SK-N-SH (cell line): ENCODE data around the gene GFPT1. TPM values are rescaled to one million over a fixed set of nuclear protein-coding genes. Genes with fewer than 3 reads are reported as not detected.

ENCODE experiments used
- CTCF ChIA-PET: fragments of 300-600, 350-600 bp; formaldehyde crosslinking; extraction: SDS; loops from one replicate; lab custom pipeline; 2021; lab: Yijun Ruan, JAX
- POLR2A ChIA-PET: fragments of 350-600 bp; sonication (Branson Sonifier 250); formaldehyde crosslinking; extraction: SDS; loops from one replicate; lab custom pipeline; 2020; ENCODE audit warnings: antibody characterized with exemption, inconsistent platforms; lab: Yijun Ruan, JAX
- DNase-seq: peaks from one replicate; pipeline ENCODE4 v3.0.0; 2012
- H2AFZ ChIP-seq: fragments of 200-600 bp; sonication (generic); 2 replicates; pipeline ENCODE4 v1.8.1; 2016; ENCODE audit warnings: antibody characterized with exemption, mild to moderate bottlenecking, low read depth
- H3F3A ChIP-seq: fragments of 200-600 bp; sonication (generic); replicated peaks from 2 replicates; pipeline ENCODE3; 2016; ENCODE audit warnings: antibody characterized with exemption, mild to moderate bottlenecking; ENCODE audit not compliant: insufficient read depth
- H3K27ac ChIP-seq, 2 experiments: fragments of 200-500 bp in 1 of 2; fragments of 200-600 bp in 1 of 2; sonication (Bioruptor generic) in 1 of 2; sonication (generic), shearing (Covaris generic) in 1 of 2; 2 replicates each; pipeline versions ENCODE4 v1.5.1 to v1.6.1; 2014 to 2016; ENCODE audit warnings: low read depth in 2 of 2, inconsistent platforms in 1 of 2, low read length in 1 of 2, mild to moderate bottlenecking in 1 of 2, mixed read lengths in 1 of 2
- H3K27me3 ChIP-seq: fragments of 200-600 bp; sonication (generic), shearing (Covaris generic); 2 replicates; pipeline ENCODE4 v1.6.1; 2016; ENCODE audit warnings: mixed run types; ENCODE audit not compliant: insufficient read depth
- H3K36me3 ChIP-seq, 2 experiments: fragments of 200-500 bp in 1 of 2; fragments of 200-600 bp in 1 of 2; sonication (Bioruptor generic) in 1 of 2; sonication (generic) in 1 of 2; replicated peaks in 1 of 2; 2 replicates each; pipeline versions ENCODE3 to v1.5.1; 2014 to 2016; ENCODE audit warnings: low read length in 1 of 2, mild to moderate bottlenecking in 1 of 2; ENCODE audit not compliant: insufficient read depth in 2 of 2, control insufficient read depth in 1 of 2
- H3K4me1 ChIP-seq, 2 experiments: fragments of 200-500 bp in 1 of 2; fragments of 200-600 bp in 1 of 2; sonication (Bioruptor generic) in 1 of 2; sonication (generic), shearing (Covaris generic) in 1 of 2; 2 replicates each; pipeline versions ENCODE4 v1.5.1 to v1.6.1; 2014 to 2016; ENCODE audit warnings: low read depth in 1 of 2, low read length in 1 of 2, mixed run types in 1 of 2; ENCODE audit not compliant: insufficient read depth in 2 of 2, control insufficient read depth in 1 of 2
- H3K4me2 ChIP-seq: fragments of 200-600 bp; sonication (generic), shearing (Covaris generic); 2 replicates; pipeline ENCODE4 v1.6.1; 2017; ENCODE audit warnings: mixed run types
- H3K4me3 ChIP-seq, 2 experiments: fragments of 200-500 bp in 1 of 2; fragments of 200-600 bp in 1 of 2; sonication (Bioruptor generic) in 1 of 2; sonication (generic), shearing (Covaris generic) in 1 of 2; 2 replicates each; pipeline versions ENCODE4 v1.5.1 to v1.8.1; 2014 to 2016; ENCODE audit warnings: low read depth in 2 of 2, inconsistent platforms in 1 of 2, low read length in 1 of 2, mild to moderate bottlenecking in 1 of 2, mixed read lengths in 1 of 2, moderate library complexity in 1 of 2
- H3K79me2 ChIP-seq: fragments of 200-600 bp; sonication (generic); 2 replicates; pipeline ENCODE4 v1.8.1; 2017; ENCODE audit warnings: mild to moderate bottlenecking; ENCODE audit not compliant: insufficient read depth
- H3K9ac ChIP-seq: fragments of 200-600 bp; sonication (generic); 2 replicates; pipeline ENCODE4 v1.6.1; 2017; ENCODE audit warnings: mixed run types
- H3K9me2 ChIP-seq: fragments of 200-600 bp; sonication (generic); 2 replicates; pipeline ENCODE4 v1.6.1; 2017; ENCODE audit warnings: mixed run types
- H3K9me3 ChIP-seq: fragments of 200-600 bp; sonication (generic); 2 replicates; pipeline ENCODE4 v1.6.1; 2017; ENCODE audit warnings: mixed run types, mild to moderate bottlenecking, moderate library complexity
- H4K20me1 ChIP-seq: fragments of 200-600 bp; sonication (generic); 2 replicates; pipeline ENCODE4 v1.6.1; 2017; ENCODE audit warnings: mild to moderate bottlenecking, mixed run types; ENCODE audit not compliant: insufficient read depth
- CHD2 ChIP-seq: fragments of 150-350 bp; IDR thresholded peaks from 2 replicates; pipeline ENCODE4 v1.6.1; 2018; ENCODE audit warnings: low read length; ENCODE audit not compliant: partially characterized antibody
- FOSL2 ChIP-seq: IDR thresholded peaks from 2 replicates; pipeline ENCODE4 v1.4.0; 2012; ENCODE audit warnings: low read depth, mild to moderate bottlenecking, moderate library complexity, borderline replicate concordance
- GABPA ChIP-seq: IDR thresholded peaks from 2 replicates; pipeline ENCODE4 v1.4.0; 2012; ENCODE audit warnings: low read depth, mild to moderate bottlenecking
- IRF3 ChIP-seq: fragments of 150-350 bp; IDR thresholded peaks from 2 replicates; pipeline ENCODE4 v1.6.1; 2016; ENCODE audit warnings: mild to moderate bottlenecking, low read depth, low read length
- JUND ChIP-seq: IDR thresholded peaks from 2 replicates; pipeline ENCODE4 v1.4.0; 2012
- MXI1 ChIP-seq: IDR thresholded peaks from 2 replicates; pipeline ENCODE4 v1.6.1; 2012; ENCODE audit warnings: mild to moderate bottlenecking, low read depth, low read length, improper control_type of control experiment
- POLR2AphosphoS5 ChIP-seq: IDR thresholded peaks from 2 replicates; pipeline ENCODE4 v1.6.1; 2012; ENCODE audit warnings: low read depth, low read length
- RCOR1 ChIP-seq: fragments of 150-350 bp; IDR thresholded peaks from 2 replicates; pipeline ENCODE4 v1.6.1; 2017; ENCODE audit warnings: antibody characterized with exemption, low read length
- REST ChIP-seq: IDR thresholded peaks from 2 replicates; pipeline ENCODE4 v1.6.1; 2012; ENCODE audit warnings: mild to moderate bottlenecking, low read depth, low read length, moderate library complexity
- RXRA ChIP-seq: IDR thresholded peaks from 2 replicates; pipeline ENCODE4 v1.4.0; 2012; ENCODE audit warnings: low read depth, mild to moderate bottlenecking, borderline replicate concordance
- TCF12 ChIP-seq: IDR thresholded peaks from 2 replicates; pipeline ENCODE4 v1.4.0; 2012
- TEAD4 ChIP-seq: IDR thresholded peaks from 2 replicates; pipeline ENCODE4 v1.4.0; 2012; ENCODE audit warnings: mild to moderate bottlenecking, borderline replicate concordance; ENCODE audit not compliant: insufficient read depth
- WGBS: methylation state at CpG from one replicate; pipeline ENCODE4 v1.1.6; 2017; ENCODE audit warnings: low lambda C conversion rate; 5-methylcytosine and 5-hydroxymethylcytosine counted together
- polyA plus RNA-seq, 3 experiments: library from polyadenylated mRNA; depleted of rRNA; stranded (reverse); fragments of >200 nt; gene quantifications; 2 replicates each; pipeline ENCODE4 v1.2.3, GENCODE V29; 2012
- TF ChIP-seq, protein P1 (sequence below): fragments of 150-350 bp; IDR thresholded peaks from 2 replicates; pipeline ENCODE4 v1.6.1; 2017; ENCODE audit warnings: antibody characterized with exemption, low read length, low read depth, borderline replicate concordance

Gene GFPT1
- polyA plus RNA-seq, 1 of the 3 experiments (the other 2 are of a cell fraction), result 6.0 TPM

- no peak for TF ChIP-seq IRF3
- TF ChIP-seq TEAD4, result no peak
- TF ChIP-seq FOSL2, result no peak
- TF ChIP-seq POLR2AphosphoS5, result no peak
- no peak for TF ChIP-seq CHD2
- TF ChIP-seq, protein P1, sequence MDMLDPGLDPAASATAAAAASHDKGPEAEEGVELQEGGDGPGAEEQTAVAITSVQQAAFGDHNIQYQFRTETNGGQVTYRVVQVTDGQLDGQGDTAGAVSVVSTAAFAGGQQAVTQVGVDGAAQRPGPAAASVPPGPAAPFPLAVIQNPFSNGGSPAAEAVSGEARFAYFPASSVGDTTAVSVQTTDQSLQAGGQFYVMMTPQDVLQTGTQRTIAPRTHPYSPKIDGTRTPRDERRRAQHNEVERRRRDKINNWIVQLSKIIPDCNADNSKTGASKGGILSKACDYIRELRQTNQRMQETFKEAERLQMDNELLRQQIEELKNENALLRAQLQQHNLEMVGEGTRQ, result no peak
- no peak for TF ChIP-seq JUND
- no peak for TF ChIP-seq GABPA
- no peak for TF ChIP-seq REST
- TF ChIP-seq RXRA, result no peak
- no peak for TF ChIP-seq TCF12
- TF ChIP-seq RCOR1, result no peak
- TF ChIP-seq MXI1, result no peak
- WGBS, result 37% methylated on average over 2 of the region's 2 CpGs
- H3K9me2 ChIP-seq, result no peaks in the 10 kb centered on the region
- H3K9me3 ChIP-seq, result no peaks in the 10 kb centered on the region
- no peak overlapping the region; a peak in 1 of 4 replicates for H3K27ac ChIP-seq
- peaks cover 5% of the 10 kb centered on the region for H3F3A ChIP-seq
- ChIA-PET POLR2A (no interaction called here), CTCF (interaction anchor here (0.6 to 2.2 kb wide), 3 partner anchors 14 to 349 kb away, joined by 4 to 11 read pairs (median 4); partner anchors contain the start of gene ANTXR1)
- H3K4me1 ChIP-seq, result peaks cover 0 to 16% of the 10 kb centered on the region in 2 experiments; a peak in 1 of 4 replicates
- H3K4me2 ChIP-seq, result no peak overlapping the region
- no peak overlapping the region for H3K9ac ChIP-seq
- H3K4me3 ChIP-seq, result no peak overlapping the region
- no peak for DNase-seq
- no peaks in the 10 kb centered on the region for H3K36me3 ChIP-seq
- no peaks in the 10 kb centered on the region for H4K20me1 ChIP-seq
- H3K27me3 ChIP-seq, result no peaks in the 10 kb centered on the region
- H3K79me2 ChIP-seq, result no peaks in the 10 kb centered on the region
- H2AFZ ChIP-seq, result no peak overlapping the region
Observed at GRCh38 chr2:69311024-69311416, 76.0 kb downstream of the GFPT1 start.
